Osteocyte (in vitro differentiated cells): Measurements from ENCODE around the gene DHX32. TPM values are rescaled to one million over a fixed set of nuclear protein-coding genes. Genes with fewer than 3 reads are reported as not detected.
"Not testable (repeated sequence)": the region's sequence is repeated elsewhere in the genome, so short reads cannot be mapped to it uniquely, and the experiment has no call there.

Experiments
- DNase-seq: peaks from one replicate; pipeline ENCODE4 v3.0.0; 2021; ENCODE audit warnings: mixed read lengths; ENCODE audit not compliant: unreplicated experiment; ENCODE audit errors: extremely low spot score
- H3K27ac Mint-ChIP-seq: one replicate; pipeline ENCODE4 v1.8.0; 2021; ENCODE audit warnings: mild to moderate bottlenecking, mixed read lengths; ENCODE audit not compliant: unreplicated experiment
- H3K27me3 Mint-ChIP-seq: one replicate; pipeline ENCODE4 v1.8.0; 2021; ENCODE audit warnings: mixed read lengths; ENCODE audit not compliant: unreplicated experiment
- H3K36me3 Mint-ChIP-seq: one replicate; pipeline ENCODE4 v1.8.0; 2021; ENCODE audit warnings: mixed read lengths; ENCODE audit not compliant: unreplicated experiment
- H3K4me1 Mint-ChIP-seq: one replicate; pipeline ENCODE4 v1.8.0; 2021; ENCODE audit warnings: mixed read lengths; ENCODE audit not compliant: unreplicated experiment
- H3K4me3 Mint-ChIP-seq: one replicate; pipeline ENCODE4 v1.8.0; 2021; ENCODE audit warnings: mild to moderate bottlenecking, moderate library complexity, mixed read lengths; ENCODE audit not compliant: unreplicated experiment
- H3K9me3 Mint-ChIP-seq: one replicate; pipeline ENCODE4 v1.8.0; 2021; ENCODE audit warnings: mixed read lengths; ENCODE audit not compliant: unreplicated experiment
- CTCF ChIP-seq: fragments of 200-600 bp; sonication (generic); IDR thresholded peaks from 2 replicates; pipeline ENCODE4 v1.5.0; 2021; ENCODE audit warnings: antibody characterized with exemption, mild to moderate bottlenecking, moderate library complexity
- total RNA-seq: library from RNA; stranded (reverse); gene quantifications from 2 replicates; pipeline ENCODE4 v1.2.1, GENCODE V29; 2021

DHX32 gene
- total RNA-seq, 1 donor from 2014 or later = 30.8 TPM

GRCh38 chr10:125894176-125894575 lies 13.1 kb upstream of the DHX32 start:
- H3K4me1 Mint-ChIP-seq = peaks cover 14% of the 10 kb centered on the region
- not testable (repeated sequence) for H3K27ac Mint-ChIP-seq, H3K27me3 Mint-ChIP-seq, H3K9me3 Mint-ChIP-seq, DNase-seq, H3K4me3 Mint-ChIP-seq, H3K36me3 Mint-ChIP-seq

GRCh38 chr10:125892402-125892801 lies 11.3 kb upstream of the DHX32 start:
- not testable (repeated sequence) for H3K27ac Mint-ChIP-seq

GRCh38 chr10:125889441-125889840 lies 8.3 kb upstream of the DHX32 start:
- not testable (repeated sequence) for H3K4me1 Mint-ChIP-seq, DNase-seq, H3K4me3 Mint-ChIP-seq, H3K36me3 Mint-ChIP-seq, H3K27ac Mint-ChIP-seq, H3K9me3 Mint-ChIP-seq, H3K27me3 Mint-ChIP-seq

More at GRCh38 chr10:125892402-125892801, 11.3 kb upstream of the DHX32 start:
- peaks cover 13% of the 10 kb centered on the region for H3K4me1 Mint-ChIP-seq
- H3K27me3 Mint-ChIP-seq, H3K9me3 Mint-ChIP-seq, DNase-seq, H3K36me3 Mint-ChIP-seq, H3K4me3 Mint-ChIP-seq: not testable (repeated sequence)

- no peak for DNase-seq
- H3K4me3 Mint-ChIP-seq = no peak overlapping the region
- no peak overlapping the region for H3K27ac Mint-ChIP-seq
- H3K9me3 Mint-ChIP-seq = no peaks in the 10 kb centered on the region
- no peak for TF ChIP-seq CTCF
- peaks cover 4% of the 10 kb centered on the region for H3K36me3 Mint-ChIP-seq
- H3K4me1 Mint-ChIP-seq = no peaks in the 10 kb centered on the region
- H3K27me3 Mint-ChIP-seq = no peaks in the 10 kb centered on the region
Measured at GRCh38 chr10:125886914-125887512, 5.9 kb upstream of the DHX32 start.

GRCh38 chr10:125883211-125883610 lies 2.1 kb upstream of the DHX32 start:
- H3K27ac Mint-ChIP-seq = no peak overlapping the region
- H3K36me3 Mint-ChIP-seq = peaks cover 10% of the 10 kb centered on the region
- DNase-seq = no peak
- H3K27me3 Mint-ChIP-seq = no peaks in the 10 kb centered on the region
- H3K4me1 Mint-ChIP-seq = peaks cover 9% of the 10 kb centered on the region
- no peak overlapping the region for H3K4me3 Mint-ChIP-seq
- no peaks in the 10 kb centered on the region for H3K9me3 Mint-ChIP-seq
- no peak for TF ChIP-seq CTCF

- no peaks in the 10 kb centered on the region for H3K27me3 Mint-ChIP-seq
- H3K4me3 Mint-ChIP-seq = no peak overlapping the region
- H3K9me3 Mint-ChIP-seq = no peaks in the 10 kb centered on the region
- H3K36me3 Mint-ChIP-seq = peaks cover 14% of the 10 kb centered on the region
- no peak for TF ChIP-seq CTCF
- H3K27ac Mint-ChIP-seq = no peak overlapping the region
- no peak for DNase-seq
- peaks cover 9% of the 10 kb centered on the region for H3K4me1 Mint-ChIP-seq
Measured at GRCh38 chr10:125882596-125882995, 1.5 kb upstream of the DHX32 start.
